Activated naive CD4-positive, alpha-beta T cell treated with anti-CD3 and anti-CD28 coated beads, Interleukin-2, amount 10 ng/mL, durations not matched to agents 7 days and 5 days (primary cell): ENCODE data around the gene OXSR1.

ENCODE experiments used
- CTCF ChIA-PET: fragments of 350-600 bp; sonication (Branson Sonifier 250); formaldehyde crosslinking; loops from one replicate; lab custom pipeline; 2021; ENCODE audit warnings: antibody characterized with exemption; lab: Charles Lee
- DNase-seq: peaks from one replicate; pipeline ENCODE4 v3.0.0-alpha.2; 2020
- H3K27ac Mint-ChIP-seq: one replicate; pipeline ENCODE4 v1.8.0; 2021; ENCODE audit warnings: mild to moderate bottlenecking, moderate library complexity, mixed read lengths
- H3K27me3 Mint-ChIP-seq: one replicate; pipeline ENCODE4 v1.8.0; 2021; ENCODE audit warnings: mild to moderate bottlenecking, mixed read lengths
- H3K36me3 Mint-ChIP-seq: one replicate; pipeline ENCODE4 v1.8.0; 2021; ENCODE audit warnings: mixed read lengths
- H3K4me1 Mint-ChIP-seq: one replicate; pipeline ENCODE4 v1.8.0; 2021; ENCODE audit warnings: mixed read lengths
- H3K4me3 Mint-ChIP-seq: one replicate; pipeline ENCODE4 v1.8.0; 2021; ENCODE audit warnings: mild to moderate bottlenecking, moderate library complexity, mixed read lengths
- H3K9me3 Mint-ChIP-seq: one replicate; pipeline ENCODE4 v1.8.0; 2021; ENCODE audit warnings: mixed read lengths

Gene OXSR1

GRCh38 chr3:38121832-38122461, 43.4 kb upstream of the OXSR1 start:
- H3K9me3 Mint-ChIP-seq, result no peaks in the 10 kb centered on the region
- CTCF ChIA-PET, result interaction anchor here (0.6 to 7.6 kb wide), 2 partner anchors 224 to 343 kb away, joined by 3 to 76 read pairs; partner anchors contain the start of gene XYLB

GRCh38 chr3:38122712-38123290, 42.5 kb upstream of the OXSR1 start:
- Mint-ChIP-seq H3K9me3 (no peaks in the 10 kb centered on the region), H3K36me3 (peaks cover 61% of the 10 kb centered on the region), H3K4me3 (no peak overlapping the region), H3K27ac (no peak overlapping the region), H3K27me3 (no peaks in the 10 kb centered on the region), H3K4me1 (peaks cover 3% of the 10 kb centered on the region)
- DNase-seq, result no peak
- CTCF ChIA-PET, result interaction anchor here (0.6 to 7.6 kb wide), 2 partner anchors 223 to 342 kb away, joined by 3 to 76 read pairs; partner anchors contain the start of gene XYLB

More at GRCh38 chr3:38121832-38122461, 43.4 kb upstream of the OXSR1 start:
- DNase-seq, result no peak
- Mint-ChIP-seq H3K27ac (no peak overlapping the region), H3K27me3 (no peaks in the 10 kb centered on the region), H3K4me3 (no peak overlapping the region), H3K36me3 (peaks cover 53% of the 10 kb centered on the region), H3K4me1 (peaks cover 3% of the 10 kb centered on the region)

- peaks cover 61% of the 10 kb centered on the region for H3K36me3 Mint-ChIP-seq
- CTCF ChIA-PET, result no interaction called here
- H3K27me3 Mint-ChIP-seq, result no peaks in the 10 kb centered on the region
- H3K27ac Mint-ChIP-seq, result no peak overlapping the region
- no peak overlapping the region for H3K4me3 Mint-ChIP-seq
- no peak for DNase-seq
- no peaks in the 10 kb centered on the region for H3K9me3 Mint-ChIP-seq
- H3K4me1 Mint-ChIP-seq, result no peaks in the 10 kb centered on the region
Measured at GRCh38 chr3:38124324-38125122, 40.8 kb upstream of the OXSR1 start.

- Mint-ChIP-seq H3K27me3 (no peaks in the 10 kb centered on the region), H3K36me3 (peaks cover 63% of the 10 kb centered on the region), H3K4me3 (no peak overlapping the region), H3K27ac (no peak overlapping the region), H3K4me1 (no peaks in the 10 kb centered on the region), H3K9me3 (no peaks in the 10 kb centered on the region)
- CTCF ChIA-PET, result interaction anchor here (1.3 kb wide), 1 partner anchor 221 kb away, joined by 3 read pairs; the partner anchor contains the start of gene XYLB
- DNase-seq, result no peak
Measured at GRCh38 chr3:38125305-38126120, 39.8 kb upstream of the OXSR1 start.

GRCh38 chr3:38126121-38126892, 39.0 kb upstream of the OXSR1 start:
- H3K4me1 Mint-ChIP-seq, result no peaks in the 10 kb centered on the region
- no peak overlapping the region for H3K4me3 Mint-ChIP-seq
- H3K36me3 Mint-ChIP-seq, result peaks cover 61% of the 10 kb centered on the region

GRCh38 chr3:38127611-38128302, 37.6 kb upstream of the OXSR1 start:
- peaks cover 62% of the 10 kb centered on the region for H3K36me3 Mint-ChIP-seq
- no peak for DNase-seq
- no peak overlapping the region for H3K4me3 Mint-ChIP-seq
- no peaks in the 10 kb centered on the region for H3K9me3 Mint-ChIP-seq
- H3K27me3 Mint-ChIP-seq, result no peaks in the 10 kb centered on the region
- CTCF ChIA-PET, result interaction anchor here (0.8 kb wide), 1 partner anchor 14 kb away, joined by 3 read pairs; no protein-coding TSS in a partner anchor
- H3K4me1 Mint-ChIP-seq, result peaks cover 9% of the 10 kb centered on the region
- peak overlapping the region; percentile 42 for H3K27ac Mint-ChIP-seq

More at GRCh38 chr3:38126121-38126892, 39.0 kb upstream of the OXSR1 start:
- DNase-seq, result no peak
- Mint-ChIP-seq H3K27me3 (no peaks in the 10 kb centered on the region), H3K9me3 (no peaks in the 10 kb centered on the region), H3K27ac (peak overlapping the region; percentile 37)
- CTCF ChIA-PET, result interaction anchor here (0.7 to 1.3 kb wide), 2 partner anchors 9 to 220 kb away, joined by 3 read pairs; partner anchors contain the start of gene XYLB

GRCh38 chr3:38128303-38128655, 37.1 kb upstream of the OXSR1 start:
- H3K4me1 Mint-ChIP-seq, result peaks cover 12% of the 10 kb centered on the region
- DNase-seq, result no peak
- H3K36me3 Mint-ChIP-seq, result peaks cover 58% of the 10 kb centered on the region
- no peaks in the 10 kb centered on the region for H3K27me3 Mint-ChIP-seq
- CTCF ChIA-PET, result interaction anchor here (0.8 to 3.5 kb wide), 3 partner anchors 10 to 354 kb away, joined by 3 to 17 read pairs (median 3); no protein-coding TSS in a partner anchor
- H3K27ac Mint-ChIP-seq, result no peak overlapping the region
- H3K4me3 Mint-ChIP-seq, result no peak overlapping the region
- no peaks in the 10 kb centered on the region for H3K9me3 Mint-ChIP-seq

- Mint-ChIP-seq H3K36me3 (peaks cover 61% of the 10 kb centered on the region), H3K9me3 (no peaks in the 10 kb centered on the region), H3K4me1 (peaks cover 19% of the 10 kb centered on the region), H3K4me3 (no peak overlapping the region), H3K27me3 (no peaks in the 10 kb centered on the region), H3K27ac (no peak overlapping the region)
- no peak for DNase-seq
- CTCF ChIA-PET, result interaction anchor here (0.9 to 3.5 kb wide), 2 partner anchors 11 to 353 kb away, joined by 3 to 17 read pairs; no protein-coding TSS in a partner anchor
Measured at GRCh38 chr3:38129058-38129457, 36.3 kb upstream of the OXSR1 start.

- Mint-ChIP-seq H3K36me3 (peaks cover 61% of the 10 kb centered on the region), H3K27me3 (no peaks in the 10 kb centered on the region), H3K4me3 (no peak overlapping the region), H3K9me3 (no peaks in the 10 kb centered on the region), H3K4me1 (peaks cover 35% of the 10 kb centered on the region), H3K27ac (no peak overlapping the region)
- DNase-seq, result no peak
- CTCF ChIA-PET, result interaction anchor here (1.0 to 3.5 kb wide), 5 partner anchors 9 to 215 kb away, joined by 3 to 17 read pairs (median 3); no protein-coding TSS in a partner anchor
Measured at GRCh38 chr3:38130631-38131065, 34.7 kb upstream of the OXSR1 start.

GRCh38 chr3:38131621-38132369, 33.5 kb upstream of the OXSR1 start:
- Mint-ChIP-seq H3K36me3 (peaks cover 58% of the 10 kb centered on the region), H3K4me3 (no peak overlapping the region), H3K9me3 (no peaks in the 10 kb centered on the region), H3K27me3 (no peaks in the 10 kb centered on the region), H3K4me1 (peaks cover 42% of the 10 kb centered on the region), H3K27ac (no peak overlapping the region)
- CTCF ChIA-PET, result interaction anchor here (1.0 to 3.5 kb wide), 5 partner anchors 8 to 351 kb away, joined by 3 to 17 read pairs (median 4); no protein-coding TSS in a partner anchor
- DNase-seq, result peak; percentile 44

GRCh38 chr3:38133209-38133556, 32.2 kb upstream of the OXSR1 start:
- CTCF ChIA-PET, result interaction anchor here (0.5 to 1.4 kb wide), 3 partner anchors 16 to 193 kb away, joined by 3 read pairs; no protein-coding TSS in a partner anchor
- Mint-ChIP-seq H3K4me3 (no peak overlapping the region), H3K27me3 (no peaks in the 10 kb centered on the region), H3K27ac (no peak overlapping the region), H3K9me3 (no peaks in the 10 kb centered on the region), H3K36me3 (peaks cover 46% of the 10 kb centered on the region), H3K4me1 (peaks cover 51% of the 10 kb centered on the region)
- DNase-seq, result no peak
